Eye (tissue), 1 donor: Measurements from ENCODE around the gene SCLY.

Experiments
- DNase-seq: peaks from one replicate; pipeline ENCODE4 v3.0.0-alpha.2; 2015

Gene SCLY

DNA sequence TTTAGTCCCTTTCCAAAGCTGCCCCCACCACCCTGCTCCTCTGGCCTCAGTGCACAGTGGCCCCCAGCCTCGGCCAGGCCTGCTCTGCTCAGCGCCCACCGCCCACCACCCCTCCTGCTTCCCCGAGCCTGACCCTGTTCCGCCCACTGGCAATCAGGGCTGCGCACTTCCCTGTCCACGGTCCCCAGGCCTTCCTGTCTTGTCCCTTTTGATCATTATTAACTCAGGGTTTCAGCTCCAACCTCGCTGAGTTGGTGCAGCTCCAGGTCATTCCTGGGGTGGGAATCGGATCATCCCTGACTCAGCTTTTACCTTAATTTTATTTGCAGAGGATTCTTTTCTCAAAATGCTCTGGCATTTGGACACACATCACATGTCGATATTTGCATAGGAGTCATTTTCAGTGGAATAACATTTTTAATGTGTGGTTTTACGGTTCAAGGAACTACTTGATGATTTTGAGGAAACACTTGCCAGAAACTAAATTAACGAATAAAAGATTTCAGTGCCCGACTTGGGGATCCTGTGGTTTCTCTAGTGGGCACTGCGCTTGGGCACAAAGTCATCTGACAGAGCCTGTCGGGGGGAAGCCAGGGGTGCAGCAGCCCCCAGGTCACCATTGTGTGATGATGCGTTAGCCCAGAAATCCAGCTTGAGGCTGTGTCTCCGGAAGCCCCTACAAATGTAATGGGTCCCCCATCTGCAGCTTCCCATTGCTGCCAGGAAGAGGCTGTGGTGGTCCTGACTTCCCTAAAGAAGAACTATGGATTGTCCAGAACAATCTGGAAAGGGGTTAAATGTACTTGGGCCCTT lies 38.3 kb downstream of the SCLY start:
- DNase-seq, result no peak

DNA sequence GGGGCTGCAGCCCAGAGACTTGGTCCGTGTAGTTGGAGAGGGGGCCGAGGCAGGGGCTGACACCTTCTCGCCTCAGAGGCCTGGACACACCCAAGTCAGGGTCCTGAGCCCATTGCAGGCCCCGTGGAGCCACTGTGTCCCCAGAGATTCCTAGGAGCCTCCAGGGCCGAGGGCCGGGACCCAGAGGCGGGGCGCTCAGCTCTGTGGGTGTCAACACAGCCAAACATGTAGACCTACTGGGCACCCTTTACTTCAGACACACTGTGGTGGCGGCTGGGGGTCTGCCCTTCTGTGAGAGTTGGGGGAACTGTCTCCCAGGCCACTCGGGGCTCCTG lies 38.9 kb downstream of the SCLY start:
- no peak for DNase-seq

- no peak for DNase-seq
Measured at GRCh38 chr2:238100049-238100820, 39.4 kb downstream of the SCLY start, which contains the start of gene ESPNL. TSS of gene ESPNL (plus strand) at chr2:238100340. CDS start at chr2:238100420, 80 bp downstream.

DNA sequence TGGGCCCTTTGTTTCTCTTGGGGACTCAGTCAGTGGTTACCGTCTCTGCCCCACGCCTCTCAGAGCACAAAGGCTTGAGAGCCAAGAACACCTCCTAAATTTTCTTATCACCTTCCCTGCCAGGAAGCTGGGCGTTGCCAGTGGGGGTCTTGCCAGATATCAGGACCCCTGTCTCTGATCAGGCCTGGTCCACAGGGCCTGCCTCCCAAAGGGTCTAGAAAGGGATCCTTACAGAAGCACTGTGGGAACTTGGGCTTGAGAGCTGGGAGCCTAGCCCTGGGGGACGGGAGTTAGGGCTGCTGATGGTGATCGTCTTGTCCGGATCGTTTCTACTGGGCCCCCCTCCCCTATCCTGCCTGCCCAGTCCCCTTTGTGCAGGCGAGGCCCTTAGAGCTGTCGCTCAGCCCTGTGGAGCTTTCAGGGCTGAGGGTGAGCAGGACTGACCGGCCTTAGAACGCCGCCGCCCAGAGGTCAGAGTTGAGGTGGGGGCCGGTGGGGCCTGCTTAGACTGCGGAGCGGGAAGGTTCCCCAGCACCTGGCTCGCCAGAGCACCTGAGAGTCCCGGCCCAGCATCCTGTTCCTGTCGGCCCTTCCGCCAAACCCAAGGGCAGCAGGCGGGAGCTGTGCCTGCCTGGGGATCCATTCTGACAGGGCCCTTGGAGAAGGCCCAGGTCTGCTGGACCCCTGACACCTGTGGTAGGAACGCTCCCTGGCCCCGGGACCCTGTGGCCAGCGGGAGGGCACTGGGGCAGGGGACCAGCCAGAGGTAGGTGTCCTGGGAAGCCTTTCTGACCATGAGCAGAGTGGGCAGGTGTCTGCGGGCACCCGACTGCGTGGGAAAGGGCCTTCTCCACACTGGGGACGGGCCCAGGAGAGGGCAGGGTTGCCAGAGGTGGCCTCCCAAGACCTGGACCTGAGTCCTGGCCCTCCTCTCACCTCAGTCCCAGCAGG lies 40.3 kb downstream of the SCLY start:
- no peak for DNase-seq

DNA sequence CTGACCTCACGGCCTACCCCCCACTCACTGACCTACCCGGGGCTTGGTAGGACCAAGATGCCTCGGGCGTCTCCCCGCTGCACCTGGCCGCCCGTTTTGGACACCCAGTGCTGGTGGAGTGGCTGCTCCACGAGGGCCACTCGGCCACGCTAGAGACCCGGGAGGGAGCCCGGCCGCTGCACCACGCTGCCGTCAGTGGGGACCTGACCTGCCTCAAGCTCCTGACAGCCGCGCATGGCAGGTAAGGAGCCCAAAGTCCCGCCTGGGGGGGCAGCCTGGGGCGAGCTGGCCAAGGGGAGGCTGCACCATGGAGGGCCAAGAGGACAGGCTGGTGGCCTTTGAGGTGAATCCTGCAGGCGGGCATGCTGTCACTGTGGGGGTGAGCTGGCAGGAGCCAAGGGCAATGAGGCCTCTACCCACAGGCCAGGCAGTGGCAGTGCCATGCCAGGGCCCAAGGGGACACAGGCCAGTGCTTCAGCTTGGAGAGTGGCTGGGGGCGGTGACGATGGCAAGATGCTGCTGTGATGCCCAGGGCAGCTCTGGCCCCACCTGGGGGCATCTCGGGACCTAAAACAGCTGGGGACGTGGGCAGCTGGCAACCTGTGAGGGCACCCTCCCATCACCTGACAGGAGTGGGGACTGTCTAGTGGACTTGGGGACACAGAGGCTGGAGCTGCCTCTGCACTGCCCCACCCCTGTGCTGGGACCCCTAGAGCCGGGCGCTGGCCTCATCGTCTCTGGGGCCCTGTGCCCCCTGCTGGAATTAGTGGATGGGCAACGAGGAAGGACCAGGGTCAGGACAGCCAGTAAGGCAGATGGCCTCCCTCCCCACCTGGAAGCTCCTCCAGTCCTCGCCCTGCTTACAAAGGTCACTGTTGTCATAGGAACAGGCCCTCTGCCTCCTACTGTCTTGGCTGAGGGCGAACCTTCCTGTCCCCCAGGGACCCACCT lies 41.4 kb downstream of the SCLY start:
- no peak for DNase-seq

GRCh38 chr2:238102865-238103264 lies 42.1 kb downstream of the SCLY start:
- no peak for DNase-seq

DNA sequence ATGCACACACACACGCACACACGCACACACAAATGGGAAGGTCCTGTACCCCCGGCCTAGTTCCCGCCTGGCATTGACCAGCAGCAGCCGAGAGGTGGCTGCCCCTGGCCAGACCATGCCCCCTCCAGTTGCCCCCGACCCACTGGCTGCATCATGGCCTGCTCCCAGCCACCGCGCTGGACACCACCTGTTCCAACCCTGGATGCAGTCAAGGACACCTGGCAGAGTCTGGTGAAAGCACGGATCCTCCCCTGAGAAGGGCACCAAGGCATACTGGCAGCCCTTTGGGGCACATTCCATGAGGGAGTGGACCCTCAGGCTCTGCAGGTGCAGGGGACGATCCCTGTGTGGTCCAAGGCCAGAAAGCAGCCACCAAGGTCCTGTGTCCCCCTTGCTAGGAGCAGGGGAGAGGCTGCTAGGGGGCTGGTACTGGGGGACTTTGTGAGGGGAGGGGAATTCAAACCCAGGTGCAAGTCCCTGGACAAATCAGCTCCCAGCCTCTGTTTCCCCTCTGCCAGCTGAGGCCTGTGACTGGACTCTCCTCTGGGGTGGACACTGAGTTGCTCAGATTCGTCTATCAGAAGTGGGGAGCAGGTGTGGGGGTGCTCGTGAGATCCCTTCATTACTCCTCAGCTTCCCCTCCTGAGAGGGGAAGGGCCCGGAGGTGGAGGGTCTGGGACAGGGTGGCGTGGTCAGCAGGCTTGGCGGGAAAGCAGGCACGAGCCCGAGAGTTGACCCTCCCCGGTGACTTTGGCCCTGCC lies 42.8 kb downstream of the SCLY start:
- DNase-seq, result no peak

- no peak for DNase-seq
Measured at GRCh38 chr2:238104226-238104690, 43.5 kb downstream of the SCLY start.

DNA sequence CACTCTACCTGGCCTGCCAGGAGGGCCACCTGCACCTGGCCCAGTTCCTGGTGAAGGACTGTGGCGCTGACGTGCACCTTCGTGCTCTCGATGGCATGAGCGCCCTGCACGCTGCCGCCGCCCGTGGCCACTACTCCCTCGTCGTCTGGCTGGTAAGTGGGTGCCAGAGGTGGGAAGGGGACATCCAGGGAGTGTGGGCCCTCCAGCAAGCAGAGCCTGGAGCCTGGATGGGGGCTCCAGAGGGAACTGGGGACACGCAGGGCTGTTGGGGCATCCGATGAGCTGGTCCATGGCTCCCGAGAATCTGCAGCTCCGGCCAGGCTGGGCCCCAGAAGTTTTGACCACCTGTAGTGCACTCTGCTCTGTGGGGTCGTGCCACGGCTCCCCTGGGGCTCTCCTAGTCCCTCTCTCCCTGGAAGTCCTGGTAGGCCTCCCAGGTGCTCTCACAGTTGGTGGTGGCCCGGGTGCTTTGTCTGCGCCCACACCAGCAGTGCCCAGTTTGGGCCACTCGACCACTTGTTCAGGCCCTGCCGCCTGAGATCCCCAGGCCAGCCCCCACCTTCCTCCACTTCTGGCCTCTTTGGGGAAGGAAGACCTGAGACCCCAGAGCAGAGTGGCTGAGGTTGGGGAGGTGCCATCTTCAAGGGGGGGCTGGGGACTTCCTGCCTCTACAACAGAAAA lies 44.0 kb downstream of the SCLY start:
- DNase-seq, result no peak

DNA sequence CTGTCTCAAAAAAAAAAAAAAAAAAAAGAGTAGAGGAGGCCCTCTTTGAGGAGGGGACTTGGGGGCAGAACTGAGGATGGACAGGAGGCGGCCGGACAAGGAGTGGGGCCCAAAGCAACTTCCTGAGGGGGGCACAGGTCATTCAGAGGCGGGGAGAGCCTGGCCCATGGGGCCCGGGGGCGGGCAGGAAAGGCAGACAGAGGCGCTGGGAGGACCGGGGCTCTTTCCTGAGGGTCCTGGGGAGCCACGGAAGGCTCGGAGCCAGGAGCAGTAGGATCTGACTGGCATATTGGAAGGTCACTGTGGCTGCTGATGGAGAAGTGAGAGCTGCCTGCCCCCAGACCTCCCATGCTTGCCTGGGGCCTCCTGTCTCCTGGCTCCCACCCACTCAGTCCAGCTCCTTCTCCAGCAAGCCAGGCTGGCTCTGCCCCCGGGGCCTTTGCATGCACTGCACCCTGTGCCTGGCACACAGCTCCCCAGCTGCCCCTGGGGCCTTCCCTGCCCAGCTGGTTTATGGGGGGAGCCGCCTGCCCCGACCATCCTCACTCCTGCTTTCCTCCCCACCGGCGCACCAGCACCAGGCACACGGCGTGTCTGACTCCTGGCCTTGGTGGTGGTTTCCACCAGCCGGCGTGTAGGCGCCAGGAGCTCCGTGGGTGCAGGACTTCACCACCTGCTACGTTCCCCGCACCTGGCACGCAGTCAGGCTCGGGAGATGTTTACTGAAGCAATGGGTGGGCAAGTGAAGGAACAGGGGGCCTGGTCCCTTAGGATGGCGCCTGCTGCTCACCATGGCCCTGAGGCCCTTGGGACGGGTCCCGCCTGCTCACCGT lies 44.9 kb downstream of the SCLY start:
- no peak for DNase-seq

GRCh38 chr2:238106339-238106697 lies 45.5 kb downstream of the SCLY start:
- no peak for DNase-seq

- no peak for DNase-seq
Measured at GRCh38 chr2:238106698-238107524, 46.1 kb downstream of the SCLY start.

- no peak for DNase-seq
Measured at GRCh38 chr2:238107525-238108422, 47.0 kb downstream of the SCLY start.

DNA sequence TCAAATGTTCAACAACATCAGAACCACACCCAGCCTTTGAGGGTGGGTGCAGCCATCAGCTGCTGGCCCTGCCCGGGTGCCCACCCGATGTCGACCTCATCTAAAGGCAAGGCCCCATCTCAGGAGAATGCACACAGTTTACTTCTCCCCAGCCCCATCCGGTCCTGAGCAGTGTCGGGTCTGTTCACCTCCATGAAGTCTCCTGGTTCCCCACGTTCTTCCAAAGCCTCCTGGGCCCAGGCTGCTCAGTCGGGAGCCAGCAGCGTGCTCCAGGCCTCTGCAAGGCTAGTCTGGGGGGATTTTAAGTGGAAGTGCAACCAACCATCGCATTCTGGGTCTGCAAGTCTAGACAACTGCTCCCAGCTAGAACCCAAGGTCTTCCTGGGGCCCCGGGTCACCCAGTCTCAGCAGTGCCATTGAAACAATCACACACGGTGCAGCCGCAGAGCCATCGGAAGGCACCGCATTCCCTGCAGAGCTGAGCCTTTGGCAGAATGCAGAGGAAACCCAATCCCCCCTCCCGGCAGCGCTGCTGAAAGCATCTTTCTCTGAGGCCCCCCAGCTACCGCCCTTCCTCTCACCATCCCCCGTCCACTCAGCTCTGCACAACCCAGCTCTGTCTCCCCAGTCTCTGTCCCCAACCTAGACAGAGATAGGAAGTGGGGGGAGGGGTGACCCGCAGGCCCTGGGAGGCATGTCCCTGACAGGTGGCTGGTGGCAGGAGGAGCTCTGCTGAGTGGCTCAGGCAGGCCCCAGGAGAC lies 47.8 kb downstream of the SCLY start:
- DNase-seq, result peak; percentile 60

DNA sequence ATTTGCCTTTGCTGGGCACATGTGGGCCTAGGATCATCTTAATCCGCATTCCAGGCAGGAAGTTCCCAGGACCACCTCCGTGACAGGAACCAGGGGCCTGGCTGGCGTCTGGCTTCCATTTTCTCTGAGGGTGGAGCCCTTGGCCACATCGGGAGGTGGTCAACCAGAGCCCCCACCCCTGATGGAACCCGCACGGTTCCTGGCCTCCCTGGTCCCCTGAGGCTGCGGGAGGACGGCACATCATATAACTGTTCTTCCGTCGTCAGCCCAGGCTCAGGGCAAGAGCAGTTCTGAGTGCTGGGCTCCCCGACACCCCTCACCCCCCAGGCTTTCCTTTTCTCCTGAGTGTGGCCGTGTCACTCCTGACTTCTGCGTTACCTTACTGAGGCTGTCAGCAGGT lies 52.8 kb downstream of the SCLY start:
- no peak for DNase-seq

GRCh38 chr2:238114331-238114841 lies 53.6 kb downstream of the SCLY start:
- DNase-seq, result no peak
